CD1c-positive myeloid dendritic cell (primary cell): Measurements from ENCODE around the gene AQR.

Experiments used
- DNase-seq: peaks from one replicate; pipeline ENCODE4 v3.0.0-alpha.2; 2016; ENCODE audit errors: extremely low spot score

The AQR gene

GRCh38 chr15:34879107-34879506 lies 90.4 kb downstream of the AQR start:
- DNase-seq = no peak

- no peak for DNase-seq
Measured at GRCh38 chr15:34876640-34877039, 92.9 kb downstream of the AQR start.

- DNase-seq = no peak
Measured at GRCh38 chr15:34869110-34869509, 100.4 kb downstream of the AQR start.

- DNase-seq = no peak
Measured at GRCh38 chr15:34865531-34865930, 104.0 kb downstream of the AQR start.

- DNase-seq = no peak
Measured at GRCh38 chr15:34861214-34861613, 108.3 kb downstream of the AQR start.

GRCh38 chr15:34855893-34856292 lies 113.6 kb downstream of the AQR start:
- no peak for DNase-seq

- no peak for DNase-seq
Measured at GRCh38 chr15:34855413-34855812, 114.1 kb downstream of the AQR start.

- DNase-seq = no peak
Measured at GRCh38 chr15:34854232-34854631, 115.3 kb downstream of the AQR start.

- no peak for DNase-seq
Measured at GRCh38 chr15:34853001-34853758, 116.4 kb downstream of the AQR start.

- DNase-seq = no peak
Measured at GRCh38 chr15:34851751-34852150, 117.8 kb downstream of the AQR start.

- no peak for DNase-seq
Measured at GRCh38 chr15:34851007-34851406, 118.5 kb downstream of the AQR start.

- no peak for DNase-seq
Measured at GRCh38 chr15:34850121-34850520, 119.4 kb downstream of the AQR start.

GRCh38 chr15:34849364-34849959 lies 120.1 kb downstream of the AQR start:
- DNase-seq = no peak

GRCh38 chr15:34847598-34847997 lies 121.9 kb downstream of the AQR start:
- peak; percentile 5 for DNase-seq

- DNase-seq = no peak
Measured at GRCh38 chr15:34841262-34841725, 128.2 kb downstream of the AQR start.

- DNase-seq = no peak
Measured at GRCh38 chr15:34838282-34838681, 131.3 kb downstream of the AQR start.

- no peak for DNase-seq
Measured at GRCh38 chr15:34837246-34838016, 132.1 kb downstream of the AQR start.

GRCh38 chr15:34828145-34828911 lies 141.2 kb downstream of the AQR start:
- no peak for DNase-seq

- no peak for DNase-seq
Measured at GRCh38 chr15:34821831-34822230, 147.7 kb downstream of the AQR start.

GRCh38 chr15:34820110-34820509 lies 149.4 kb downstream of the AQR start:
- no peak for DNase-seq

GRCh38 chr15:34818526-34818925 lies 151.0 kb downstream of the AQR start:
- no peak for DNase-seq

- no peak for DNase-seq
Measured at GRCh38 chr15:34815836-34816235, 153.7 kb downstream of the AQR start.
